SU-DHL-6 (cell line): ENCODE data around the gene THRAP3.

Experiments
- H2AFZ ChIP-seq: fragments of 200-600 bp; sonication (generic); 2 replicates; pipeline ENCODE4 v1.6.1; 2014; ENCODE audit warnings: low read depth, mild to moderate bottlenecking, moderate library complexity, mixed read lengths, antibody characterized with exemption, low read length; ENCODE audit not compliant: severe bottlenecking
- H3F3A ChIP-seq: fragments of 200-600 bp; shearing (Covaris generic); 2 replicates; pipeline ENCODE4 v1.6.0; 2016; ENCODE audit warnings: antibody characterized with exemption, mild to moderate bottlenecking; ENCODE audit not compliant: insufficient read depth
- H3K27ac ChIP-seq: fragments of 200-600 bp; sonication (generic); 2 replicates; pipeline ENCODE4 v1.5.1; 2016; ENCODE audit warnings: low read depth, mild to moderate bottlenecking, low read length, moderate library complexity, mixed read lengths
- H3K27me3 ChIP-seq: fragments of 200-600 bp; sonication (generic), shearing (Covaris generic); 2 replicates; pipeline ENCODE4 v1.6.0; 2014; ENCODE audit warnings: mild to moderate bottlenecking, low read length
- H3K36me3 ChIP-seq: fragments of 200-600 bp; sonication (generic); 2 replicates; pipeline ENCODE4 v1.6.1; 2014; ENCODE audit warnings: mild to moderate bottlenecking, low read length, mixed read lengths
- H3K4me2 ChIP-seq: fragments of 300-600, 200-600 bp; shearing (Covaris generic), sonication (generic); 2 replicates; pipeline ENCODE4 v1.6.0; 2014; ENCODE audit warnings: low read length, low read depth, mild to moderate bottlenecking; ENCODE audit not compliant: poor library complexity, severe bottlenecking
- H3K4me3 ChIP-seq: fragments of 200-600 bp; sonication (generic); 2 replicates; pipeline ENCODE4 v1.5.1; 2014; ENCODE audit warnings: antibody characterized with exemption, low read length, mild to moderate bottlenecking, mixed read lengths; ENCODE audit not compliant: insufficient read depth, poor library complexity, severe bottlenecking
- H3K79me2 ChIP-seq: fragments of 200-600 bp; sonication (generic); 2 replicates; pipeline ENCODE4 v1.6.1; 2014; ENCODE audit warnings: mild to moderate bottlenecking, low read length, moderate library complexity; ENCODE audit not compliant: insufficient read depth
- H3K9ac ChIP-seq: fragments of 200-600 bp; sonication (generic); 2 replicates; pipeline ENCODE4 v1.7.0; 2014; ENCODE audit warnings: mild to moderate bottlenecking, low read length
- H3K9me2 ChIP-seq: fragments of 200-600 bp; sonication (generic); replicated peaks from 2 replicates; pipeline ENCODE4 v1.6.1; 2014; ENCODE audit warnings: low read length; ENCODE audit not compliant: insufficient read depth
- H3K9me3 ChIP-seq: fragments of 200-600 bp; sonication (generic); 2 replicates; pipeline ENCODE4 v1.6.1; 2014; ENCODE audit warnings: low read length, mixed read lengths; ENCODE audit not compliant: insufficient read depth
- H4K20me1 ChIP-seq: fragments of 200-600 bp; sonication (generic); 2 replicates; pipeline ENCODE4 v1.6.1; 2014; ENCODE audit warnings: low read depth, mild to moderate bottlenecking, antibody characterized with exemption, low read length, moderate library complexity, mixed read lengths
- CTCF ChIP-seq: fragments of 200-600 bp; sonication (generic); IDR thresholded peaks from one replicate; pipeline ENCODE4 v1.5.1; 2017; ENCODE audit warnings: antibody characterized with exemption, mild to moderate bottlenecking, low read length, moderate library complexity; ENCODE audit not compliant: insufficient read depth, poor library complexity, severe bottlenecking
- EZH2phosphoT487 ChIP-seq: fragments of 200-600 bp; sonication (generic), shearing (Covaris generic); conservative IDR thresholded peaks from 2 replicates; pipeline ENCODE4 v1.6.1; 2018; ENCODE audit warnings: mild to moderate bottlenecking, antibody characterized with exemption, low read length, moderate library complexity, mixed read lengths

The THRAP3 gene

GRCh38 chr1:36176106-36176949 is 47.9 kb upstream of the THRAP3 start:
- H3K9ac ChIP-seq = no peak overlapping the region
- no peaks in the 10 kb centered on the region for H3F3A ChIP-seq
- TF ChIP-seq CTCF (no peak), EZH2phosphoT487 (no peak)
- no peaks in the 10 kb centered on the region for H3K9me3 ChIP-seq
- H3K9me2 ChIP-seq = no peaks in the 10 kb centered on the region
- H3K4me2 ChIP-seq = no peak overlapping the region
- no peak overlapping the region for H3K27ac ChIP-seq
- no peaks in the 10 kb centered on the region for H3K79me2 ChIP-seq
- no peak overlapping the region for H2AFZ ChIP-seq
- H3K36me3 ChIP-seq = no peaks in the 10 kb centered on the region
- no peaks in the 10 kb centered on the region for H3K27me3 ChIP-seq
- no peaks in the 10 kb centered on the region for H4K20me1 ChIP-seq
- no peak overlapping the region for H3K4me3 ChIP-seq

- no peak overlapping the region for H2AFZ ChIP-seq
- no peaks in the 10 kb centered on the region for H3K9me2 ChIP-seq
- H3K4me2 ChIP-seq = no peak overlapping the region
- no peaks in the 10 kb centered on the region for H3F3A ChIP-seq
- no peaks in the 10 kb centered on the region for H3K9me3 ChIP-seq
- no peak overlapping the region for H3K27ac ChIP-seq
- H4K20me1 ChIP-seq = no peaks in the 10 kb centered on the region
- H3K36me3 ChIP-seq = no peaks in the 10 kb centered on the region
- H3K9ac ChIP-seq = no peak overlapping the region
- H3K79me2 ChIP-seq = no peaks in the 10 kb centered on the region
- no peak for TF ChIP-seq CTCF
- TF ChIP-seq EZH2phosphoT487 = no peak
- no peaks in the 10 kb centered on the region for H3K27me3 ChIP-seq
- no peak overlapping the region for H3K4me3 ChIP-seq
These were observed 46.4 kb upstream of the THRAP3 start for GRCh38 chr1:36177589-36178431.

- no peaks in the 10 kb centered on the region for H3K9me2 ChIP-seq
- H3K27me3 ChIP-seq = no peaks in the 10 kb centered on the region
- H3K4me2 ChIP-seq = no peak overlapping the region
- no peak overlapping the region for H2AFZ ChIP-seq
- H3K9me3 ChIP-seq = no peaks in the 10 kb centered on the region
- H3K79me2 ChIP-seq = no peaks in the 10 kb centered on the region
- no peaks in the 10 kb centered on the region for H3K36me3 ChIP-seq
- no peaks in the 10 kb centered on the region for H3F3A ChIP-seq
- no peak overlapping the region for H3K27ac ChIP-seq
- H3K9ac ChIP-seq = no peak overlapping the region
- H3K4me3 ChIP-seq = no peak overlapping the region
- H4K20me1 ChIP-seq = no peaks in the 10 kb centered on the region
- TF ChIP-seq EZH2phosphoT487 (no peak), CTCF (no peak)
These were observed 45.6 kb upstream of the THRAP3 start for GRCh38 chr1:36178471-36179219.
